ENCODE results near the gene KIF19.
"Not testable (repeated sequence)": the region's sequence is repeated elsewhere in the genome, so short reads cannot be mapped to it uniquely, and the experiment has no call there.

The KIF19 gene

GRCh38 chr17:74325743-74326379 lies at the start of gene KIF19:
TSS of gene KIF19 (plus strand) at chr17:74326226. CDS start at chr17:74326350, 124 bp downstream.
- peak; percentile 65 for DNase-seq (ENCODE audit: low read depth)

DNA sequence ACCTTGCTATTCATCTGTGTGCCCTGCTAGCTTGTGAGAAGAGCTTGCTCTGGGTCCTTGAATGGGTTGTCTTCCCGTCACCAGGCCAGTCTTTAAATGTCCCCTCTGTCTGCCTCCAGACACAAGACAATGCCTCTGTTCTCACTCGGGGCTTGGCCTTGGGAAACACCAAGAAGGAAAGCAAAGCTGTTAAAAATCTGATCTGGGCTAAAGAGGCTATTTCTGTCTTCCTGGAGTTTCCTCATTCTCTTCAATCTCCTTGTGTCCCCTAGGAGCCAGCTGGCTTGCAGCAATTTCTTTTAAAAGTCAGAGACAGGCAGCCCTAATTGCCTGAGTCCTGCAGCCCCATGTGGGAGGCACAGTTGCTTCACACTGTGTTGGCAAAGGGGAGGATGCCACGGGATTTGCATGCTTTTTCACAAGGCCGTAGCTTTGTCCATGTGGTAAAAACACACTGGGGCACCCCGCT lies 49.5 kb upstream of the KIF19 start:
- no peak for DNase-seq (ENCODE audit: low read depth)

GRCh38 chr17:74277935-74278334 lies 48.1 kb upstream of the KIF19 start:
- DNase-seq (ENCODE audit: low read depth): no peak

DNA sequence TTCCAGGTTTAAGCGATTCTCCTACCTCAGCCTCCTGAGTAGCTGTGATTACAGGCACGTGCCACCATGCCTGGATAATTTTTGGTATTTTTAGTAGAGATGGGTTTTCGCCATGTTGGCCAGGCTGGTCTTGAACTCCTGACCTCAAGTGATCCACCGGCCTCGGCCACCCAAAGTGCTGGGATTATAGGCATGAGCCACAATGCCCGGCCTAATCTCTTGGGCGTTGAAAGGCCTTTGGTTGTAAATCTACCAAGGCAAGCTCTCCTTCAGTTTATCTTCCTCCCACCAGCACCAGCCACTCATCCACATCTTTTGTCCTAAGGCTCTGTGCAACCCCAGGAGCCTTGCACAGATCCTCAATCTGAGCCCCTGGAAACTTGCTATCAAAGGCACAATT lies 46.4 kb upstream of the KIF19 start:
- DNase-seq (ENCODE audit: low read depth): not testable (repeated sequence)

DNA sequence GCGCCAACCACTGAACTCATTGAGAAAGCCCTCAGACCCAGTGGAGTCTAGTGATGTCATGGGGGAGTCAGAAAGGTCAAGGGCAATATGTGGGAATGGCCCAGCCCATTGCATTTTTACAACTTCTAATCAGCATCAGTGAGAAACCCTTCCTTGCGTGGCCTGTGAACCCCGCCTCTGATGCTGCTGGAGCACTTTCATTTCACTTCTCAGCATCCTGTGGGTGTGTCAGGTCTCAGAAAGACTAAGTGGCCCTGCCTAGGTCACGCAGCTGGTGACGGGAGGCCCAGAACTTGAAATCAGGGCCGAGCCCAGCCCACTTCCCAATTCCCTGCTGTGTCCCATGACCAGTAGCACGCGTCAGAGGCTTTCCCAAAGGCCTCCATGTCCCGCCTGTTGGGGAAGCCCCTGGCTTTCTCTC lies 45.9 kb upstream of the KIF19 start:
- DNase-seq (ENCODE audit: low read depth): peak; percentile 46

GRCh38 chr17:74281799-74282198 lies 44.2 kb upstream of the KIF19 start:
- DNase-seq (ENCODE audit: low read depth): no peak

DNA sequence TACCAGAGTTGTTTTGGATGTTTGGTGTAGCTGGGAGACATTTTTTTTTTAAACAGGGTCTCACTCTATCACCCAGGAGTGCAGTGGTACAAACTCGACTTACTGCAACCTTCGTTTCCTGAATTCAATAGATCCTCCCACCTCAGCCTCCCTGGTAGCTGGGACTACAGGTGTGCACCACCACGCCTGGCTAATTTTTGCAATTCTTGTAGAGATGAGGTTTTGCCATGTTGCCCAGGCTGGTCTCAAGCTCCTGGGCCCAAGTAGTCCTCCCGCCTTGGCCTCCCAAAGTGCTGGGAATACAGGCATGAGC lies 43.8 kb upstream of the KIF19 start:
- DNase-seq (ENCODE audit: low read depth): not testable (repeated sequence)

GRCh38 chr17:74282587-74283370 lies 43.2 kb upstream of the KIF19 start:
- DNase-seq (ENCODE audit: low read depth): peak; percentile 63

DNA sequence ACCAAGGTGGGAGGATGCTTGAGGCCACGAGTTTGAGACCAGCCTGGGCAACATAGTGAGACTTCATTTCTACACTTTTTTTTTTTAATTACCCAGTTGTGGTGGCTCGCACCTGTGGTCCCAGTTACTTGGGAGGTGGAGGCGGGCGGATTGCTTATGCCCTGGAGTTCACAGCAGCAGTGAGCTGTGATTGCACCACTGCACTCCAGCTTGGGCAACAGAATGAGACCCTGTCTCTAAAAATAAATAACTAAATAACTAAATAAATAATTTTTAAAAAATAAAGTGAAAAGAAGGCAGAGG lies 42.7 kb upstream of the KIF19 start:
- DNase-seq (ENCODE audit: low read depth): no peak

- no peak for DNase-seq (ENCODE audit: low read depth)
Measured at GRCh38 chr17:74287031-74287602, 38.9 kb upstream of the KIF19 start.

GRCh38 chr17:74288785-74289184 lies 37.2 kb upstream of the KIF19 start:
- peak; percentile 39 for DNase-seq (ENCODE audit: low read depth)

- DNase-seq (ENCODE audit: low read depth): no peak
Measured at GRCh38 chr17:74289688-74290087, 36.3 kb upstream of the KIF19 start.

GRCh38 chr17:74290340-74290739 lies 35.7 kb upstream of the KIF19 start:
- DNase-seq (ENCODE audit: low read depth): no peak

- no peak for DNase-seq (ENCODE audit: low read depth)
Measured at GRCh38 chr17:74292495-74292894, 33.5 kb upstream of the KIF19 start.

DNA sequence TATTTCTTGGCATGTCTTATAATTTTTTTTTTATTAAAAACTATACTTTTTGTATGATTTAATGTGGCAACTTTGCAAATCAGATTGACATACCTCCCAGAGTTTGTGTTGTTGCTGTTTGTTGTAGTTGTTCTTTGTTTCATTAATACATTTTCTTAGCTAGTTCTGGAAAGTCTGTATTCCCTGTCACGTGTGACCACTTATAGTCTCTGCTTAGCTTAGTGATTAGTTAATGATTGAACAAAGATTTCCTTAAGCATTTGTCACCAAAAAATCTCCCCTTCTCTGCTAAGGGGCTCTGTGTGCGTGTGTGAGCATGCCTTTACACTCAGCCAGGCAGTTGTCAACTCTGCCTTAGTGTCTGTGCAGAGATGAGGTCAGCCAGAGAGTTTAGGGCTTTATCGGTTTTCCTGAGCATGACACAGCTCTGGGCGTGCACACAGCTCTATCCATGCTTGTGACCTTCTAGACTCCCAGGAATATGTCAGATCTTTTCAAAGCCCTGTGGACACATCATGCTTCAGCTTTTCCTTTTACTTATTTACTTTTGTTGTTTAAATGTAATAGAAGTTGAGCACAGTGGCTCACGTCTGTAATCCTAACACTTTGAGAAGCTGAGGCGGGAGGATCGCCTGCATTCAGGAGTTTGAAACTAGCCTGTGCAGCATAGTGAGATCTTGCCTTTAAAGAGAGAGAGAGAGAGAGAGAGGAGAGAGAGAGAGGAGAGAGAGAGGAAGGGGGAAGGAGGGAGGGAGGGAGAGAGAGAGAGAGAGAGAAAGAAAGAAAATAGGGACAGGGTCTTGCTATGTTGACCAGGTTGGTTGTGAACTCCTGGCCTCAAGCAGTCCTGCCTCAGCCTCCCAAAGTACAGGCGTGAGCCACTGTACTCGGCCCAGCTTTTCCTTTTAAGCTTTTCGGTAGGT lies 30.1 kb upstream of the KIF19 start:
- DNase-seq (ENCODE audit: low read depth): no peak

GRCh38 chr17:74296548-74296936 lies 29.5 kb upstream of the KIF19 start:
- no peak for DNase-seq (ENCODE audit: low read depth)

DNA sequence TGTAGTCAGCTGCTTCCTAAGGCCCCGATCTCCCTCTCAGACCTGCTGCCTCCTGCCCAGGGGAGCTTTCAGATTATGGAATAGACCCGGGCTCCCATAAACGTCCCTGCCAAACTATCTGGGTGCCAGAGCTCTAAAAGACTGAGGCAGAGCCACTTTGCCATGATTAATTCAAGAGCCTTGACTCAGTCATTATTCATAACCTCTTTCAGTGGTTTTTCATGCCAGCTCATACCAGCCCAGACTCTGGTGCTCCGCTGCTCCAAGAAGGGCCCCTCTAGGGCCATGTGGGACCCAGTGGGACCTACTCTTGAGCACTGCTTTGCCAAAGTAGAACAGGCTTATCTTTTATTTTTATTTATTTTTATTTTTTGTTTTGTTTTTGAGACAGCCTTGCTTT lies 28.1 kb upstream of the KIF19 start:
- peak; percentile 59 for DNase-seq (ENCODE audit: low read depth)

- DNase-seq (ENCODE audit: low read depth): no peak
Measured at GRCh38 chr17:74298778-74299177, 27.2 kb upstream of the KIF19 start.

DNA sequence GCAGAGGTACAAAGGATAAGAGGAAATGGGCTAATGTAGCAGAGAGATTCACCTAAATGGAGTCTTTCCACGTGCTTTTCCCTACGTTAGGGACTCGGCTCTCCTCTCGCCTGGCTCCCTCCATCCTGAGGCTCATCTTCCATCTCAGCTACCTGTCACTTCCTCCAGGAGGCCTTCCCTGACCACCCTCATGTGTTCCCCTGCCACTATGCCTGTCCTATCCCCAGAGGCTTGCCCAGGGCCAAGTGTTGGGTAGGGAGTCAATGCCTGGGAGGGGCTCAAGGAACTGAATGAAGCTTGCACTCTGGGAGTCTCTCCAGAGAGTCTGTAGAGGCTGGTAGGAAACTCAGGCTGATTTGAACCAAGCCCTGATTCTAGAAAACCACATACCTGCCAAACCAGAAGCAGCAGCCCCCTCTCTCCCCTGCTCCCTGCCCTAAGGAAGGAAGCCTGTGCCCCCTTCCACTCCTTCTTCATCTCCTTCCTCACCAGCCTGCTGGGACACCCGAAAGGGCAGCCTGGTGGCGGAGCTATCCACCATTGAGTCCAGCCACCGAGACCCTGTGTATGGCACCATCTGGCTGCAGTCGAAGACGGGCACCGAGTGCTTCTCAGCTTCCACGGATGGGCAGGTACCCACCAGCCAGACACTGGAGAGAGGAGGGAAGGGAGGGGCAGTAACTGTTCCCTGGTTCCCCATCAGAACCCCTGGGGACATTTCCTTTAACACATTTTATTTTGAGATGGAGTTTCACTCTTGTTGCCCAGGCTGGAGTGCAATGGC lies 26.6 kb upstream of the KIF19 start:
- no peak for DNase-seq (ENCODE audit: low read depth)

- DNase-seq (ENCODE audit: low read depth): no peak
Measured at GRCh38 chr17:74303305-74303704, 22.7 kb upstream of the KIF19 start.

DNA sequence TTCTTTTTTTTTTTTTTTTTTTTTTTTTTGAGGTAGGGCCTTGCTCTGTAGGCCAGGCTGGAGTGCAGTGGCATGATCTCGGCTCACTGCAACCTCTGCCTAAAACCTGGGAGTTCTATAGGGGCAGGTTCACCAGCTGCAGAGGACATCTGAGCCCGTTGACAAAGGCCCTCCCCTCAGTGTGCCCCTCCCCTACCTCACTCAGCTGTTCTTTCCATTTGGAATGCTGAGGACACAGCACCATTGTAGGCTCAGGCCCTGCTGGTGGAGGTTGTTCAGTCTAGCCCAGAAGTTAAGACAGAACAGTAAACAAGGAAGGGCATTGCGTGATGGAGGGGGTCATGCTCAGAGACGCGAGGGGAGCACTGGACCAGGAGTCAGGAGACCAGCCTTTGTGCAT lies 21.8 kb upstream of the KIF19 start:
- DNase-seq (ENCODE audit: low read depth): no peak

Measured in activated T-cell treated with anti-CD3 and anti-CD28 coated beads for 48 hours (primary cell).